ENCODE results near the gene KIF26B.

GRCh38 chr1:245609354-245610150 is 454.8 kb downstream of the KIF26B start:
- TF ChIP-seq POLR2AphosphoS5 (IDR thresholded peaks at IDR 0.05) (no peak), POLR2A (IDR thresholded peaks at IDR 0.05) (no peak), CTCF (IDR thresholded peaks at IDR 0.05) (no peak)

Measured in suprapubic skin (tissue), 4 donors.